ENCODE measurements around the gene DNAJB11.

DNA sequence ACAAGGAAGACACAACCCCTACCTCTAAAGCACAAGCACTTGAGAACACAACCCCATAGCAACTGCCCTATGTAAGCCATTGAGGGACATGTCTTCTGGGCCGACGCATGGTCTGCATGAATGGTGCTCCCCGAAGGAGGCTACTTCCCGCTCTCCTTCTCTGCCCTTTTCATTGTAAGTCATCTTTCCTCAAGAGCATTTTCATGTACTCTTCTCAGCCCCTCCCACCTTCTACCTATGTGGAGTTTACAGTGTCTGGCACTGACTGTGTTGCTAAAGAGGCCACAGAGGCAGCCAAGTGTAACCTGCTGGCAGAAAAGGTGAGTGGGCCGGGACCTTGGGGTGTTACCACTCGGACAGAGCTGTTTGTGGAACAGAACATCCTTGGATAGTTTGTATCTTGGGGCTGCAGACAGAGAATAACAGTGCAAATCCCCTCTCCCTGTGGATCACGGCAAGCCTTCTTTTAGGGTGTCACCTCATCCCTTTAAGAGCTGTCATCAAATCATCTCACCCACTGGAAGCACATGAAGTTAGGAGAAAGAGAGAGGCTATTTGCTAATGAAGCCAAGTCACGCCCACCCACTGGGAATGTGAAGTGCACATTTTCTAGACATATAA lies 47.9 kb downstream of the DNAJB11 start:
- TF ChIP-seq, protein P1, sequence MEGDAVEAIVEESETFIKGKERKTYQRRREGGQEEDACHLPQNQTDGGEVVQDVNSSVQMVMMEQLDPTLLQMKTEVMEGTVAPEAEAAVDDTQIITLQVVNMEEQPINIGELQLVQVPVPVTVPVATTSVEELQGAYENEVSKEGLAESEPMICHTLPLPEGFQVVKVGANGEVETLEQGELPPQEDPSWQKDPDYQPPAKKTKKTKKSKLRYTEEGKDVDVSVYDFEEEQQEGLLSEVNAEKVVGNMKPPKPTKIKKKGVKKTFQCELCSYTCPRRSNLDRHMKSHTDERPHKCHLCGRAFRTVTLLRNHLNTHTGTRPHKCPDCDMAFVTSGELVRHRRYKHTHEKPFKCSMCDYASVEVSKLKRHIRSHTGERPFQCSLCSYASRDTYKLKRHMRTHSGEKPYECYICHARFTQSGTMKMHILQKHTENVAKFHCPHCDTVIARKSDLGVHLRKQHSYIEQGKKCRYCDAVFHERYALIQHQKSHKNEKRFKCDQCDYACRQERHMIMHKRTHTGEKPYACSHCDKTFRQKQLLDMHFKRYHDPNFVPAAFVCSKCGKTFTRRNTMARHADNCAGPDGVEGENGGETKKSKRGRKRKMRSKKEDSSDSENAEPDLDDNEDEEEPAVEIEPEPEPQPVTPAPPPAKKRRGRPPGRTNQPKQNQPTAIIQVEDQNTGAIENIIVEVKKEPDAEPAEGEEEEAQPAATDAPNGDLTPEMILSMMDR (IDR thresholded peaks at IDR 0.05), result no peak
- no peak for TF ChIP-seq POLR2A (IDR thresholded peaks at IDR 0.05)

Data from thyroid gland (tissue), 4 donors.